MM.1S (cell line): ENCODE measurements around the gene JCAD.

Source experiments
- DNase-seq: peaks from one replicate; pipeline ENCODE4 v3.0.0-alpha.2; 2015
- H2AFZ ChIP-seq: fragments of 300-600 bp; sonication (generic); 2 replicates; pipeline ENCODE4 v1.6.0; 2016; ENCODE audit warnings: antibody characterized with exemption, low read length
- H3F3A ChIP-seq: fragments of 300-600 bp; sonication (generic); 2 replicates; pipeline ENCODE4 v1.6.1; 2016; ENCODE audit warnings: mild to moderate bottlenecking, antibody characterized with exemption, low read length, moderate library complexity, mixed read lengths; ENCODE audit not compliant: insufficient read depth
- H3K27ac ChIP-seq: fragments of 300-600 bp; sonication (generic); 2 replicates; pipeline ENCODE4 v1.5.1; 2016; ENCODE audit warnings: mild to moderate bottlenecking, low read length
- H3K27me3 ChIP-seq: fragments of 300-600 bp; sonication (generic); replicated peaks from 2 replicates; pipeline ENCODE4 v1.6.0; 2016; ENCODE audit warnings: low read length; ENCODE audit not compliant: insufficient read depth
- H3K36me3 ChIP-seq: fragments of 300-600 bp; sonication (generic); replicated peaks from 2 replicates; pipeline ENCODE4 v1.6.1; 2016; ENCODE audit warnings: mild to moderate bottlenecking, low read length, mixed read lengths; ENCODE audit not compliant: insufficient read depth
- H3K4me1 ChIP-seq: fragments of 300-600 bp; sonication (generic); 2 replicates; pipeline ENCODE4 v1.6.1; 2016; ENCODE audit warnings: low read length, mixed read lengths
- H3K4me2 ChIP-seq: fragments of 300-600 bp; sonication (generic); 2 replicates; pipeline ENCODE4 v1.6.0; 2016; ENCODE audit warnings: low read depth, low read length
- H3K4me3 ChIP-seq: fragments of 300-600 bp; sonication (generic); 2 replicates; pipeline ENCODE4 v1.5.1; 2016; ENCODE audit warnings: low read length, mixed read lengths
- H3K79me2 ChIP-seq: fragments of 300-600 bp; sonication (generic); 2 replicates; pipeline ENCODE4 v1.6.1; 2016; ENCODE audit warnings: mixed run types, low read length, mixed read lengths
- H3K9ac ChIP-seq: fragments of 300-600 bp; sonication (generic); 2 replicates; pipeline ENCODE4 v1.6.1; 2016; ENCODE audit warnings: low read length, mixed read lengths
- H3K9me2 ChIP-seq: fragments of 300-600 bp; sonication (generic); replicated peaks from 2 replicates; pipeline ENCODE4 v1.6.1; 2016; ENCODE audit warnings: mild to moderate bottlenecking, low read length, mixed read lengths; ENCODE audit not compliant: insufficient read depth
- H3K9me3 ChIP-seq: fragments of 300-600 bp; sonication (generic); replicated peaks from 2 replicates; pipeline ENCODE4 v1.6.1; 2016; ENCODE audit warnings: mild to moderate bottlenecking, low read length, mixed read lengths; ENCODE audit not compliant: insufficient read depth
- H4K20me1 ChIP-seq: fragments of 300-600 bp; sonication (generic); 2 replicates; pipeline ENCODE4 v1.6.1; 2016; ENCODE audit warnings: mild to moderate bottlenecking, low read length, moderate library complexity, mixed read lengths; ENCODE audit not compliant: insufficient read depth
- EZH2 ChIP-seq: fragments of 300-600 bp; sonication (generic); optimal IDR thresholded peaks from 2 replicates; pipeline ENCODE3; 2017; ENCODE audit warnings: low read depth, mild to moderate bottlenecking, antibody characterized with exemption, low read length, mixed read lengths
- EZH2phosphoT487 ChIP-seq: fragments of 300-600 bp; sonication (generic); IDR thresholded peaks from 2 replicates; pipeline ENCODE4 v1.6.1; 2018; ENCODE audit warnings: antibody characterized with exemption, low read length
- TF ChIP-seq, protein P1 (sequence below): fragments of 300-600 bp; sonication (generic); IDR thresholded peaks from 2 replicates; pipeline ENCODE4 v1.5.1; 2016; ENCODE audit warnings: antibody characterized with exemption, low read length, mixed read lengths

Gene JCAD

DNA sequence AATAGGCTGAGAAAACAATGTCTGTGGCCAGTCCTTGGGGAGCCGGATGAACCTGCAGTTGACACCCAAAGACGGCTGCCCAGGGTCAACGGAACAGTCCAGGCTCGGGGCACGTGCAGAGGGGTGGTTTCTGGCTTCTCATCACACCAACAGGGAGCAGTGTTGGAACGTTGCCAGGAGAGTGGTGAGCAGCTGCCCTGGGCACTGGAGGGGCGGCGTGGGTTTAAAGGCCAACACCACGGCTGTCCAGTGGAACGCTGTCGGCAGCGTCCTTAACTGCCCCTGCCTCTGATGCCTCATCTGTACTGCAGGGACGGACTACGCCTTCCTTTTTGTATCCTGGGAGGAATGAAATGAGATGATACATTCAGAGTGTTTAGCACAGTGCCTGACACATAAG lies 19.8 kb downstream of the JCAD start:
- Histone ChIP-seq H3F3A (no peaks in the 10 kb centered on the region), H3K4me3 (no peak overlapping the region), H3K27me3 (no peaks in the 10 kb centered on the region), H3K4me1 (no peaks in the 10 kb centered on the region), H3K9me2 (no peaks in the 10 kb centered on the region), H2AFZ (no peak overlapping the region), H3K4me2 (no peak overlapping the region), H3K9me3 (no peaks in the 10 kb centered on the region), H3K9ac (no peak overlapping the region), H3K36me3 (no peaks in the 10 kb centered on the region), H4K20me1 (no peaks in the 10 kb centered on the region), H3K79me2 (no peaks in the 10 kb centered on the region), H3K27ac (no peak overlapping the region)
- TF ChIP-seq EZH2phosphoT487 (no peak), EZH2 (no peak)
- TF ChIP-seq, protein P1, sequence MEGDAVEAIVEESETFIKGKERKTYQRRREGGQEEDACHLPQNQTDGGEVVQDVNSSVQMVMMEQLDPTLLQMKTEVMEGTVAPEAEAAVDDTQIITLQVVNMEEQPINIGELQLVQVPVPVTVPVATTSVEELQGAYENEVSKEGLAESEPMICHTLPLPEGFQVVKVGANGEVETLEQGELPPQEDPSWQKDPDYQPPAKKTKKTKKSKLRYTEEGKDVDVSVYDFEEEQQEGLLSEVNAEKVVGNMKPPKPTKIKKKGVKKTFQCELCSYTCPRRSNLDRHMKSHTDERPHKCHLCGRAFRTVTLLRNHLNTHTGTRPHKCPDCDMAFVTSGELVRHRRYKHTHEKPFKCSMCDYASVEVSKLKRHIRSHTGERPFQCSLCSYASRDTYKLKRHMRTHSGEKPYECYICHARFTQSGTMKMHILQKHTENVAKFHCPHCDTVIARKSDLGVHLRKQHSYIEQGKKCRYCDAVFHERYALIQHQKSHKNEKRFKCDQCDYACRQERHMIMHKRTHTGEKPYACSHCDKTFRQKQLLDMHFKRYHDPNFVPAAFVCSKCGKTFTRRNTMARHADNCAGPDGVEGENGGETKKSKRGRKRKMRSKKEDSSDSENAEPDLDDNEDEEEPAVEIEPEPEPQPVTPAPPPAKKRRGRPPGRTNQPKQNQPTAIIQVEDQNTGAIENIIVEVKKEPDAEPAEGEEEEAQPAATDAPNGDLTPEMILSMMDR = no peak
- DNase-seq = no peak

DNA sequence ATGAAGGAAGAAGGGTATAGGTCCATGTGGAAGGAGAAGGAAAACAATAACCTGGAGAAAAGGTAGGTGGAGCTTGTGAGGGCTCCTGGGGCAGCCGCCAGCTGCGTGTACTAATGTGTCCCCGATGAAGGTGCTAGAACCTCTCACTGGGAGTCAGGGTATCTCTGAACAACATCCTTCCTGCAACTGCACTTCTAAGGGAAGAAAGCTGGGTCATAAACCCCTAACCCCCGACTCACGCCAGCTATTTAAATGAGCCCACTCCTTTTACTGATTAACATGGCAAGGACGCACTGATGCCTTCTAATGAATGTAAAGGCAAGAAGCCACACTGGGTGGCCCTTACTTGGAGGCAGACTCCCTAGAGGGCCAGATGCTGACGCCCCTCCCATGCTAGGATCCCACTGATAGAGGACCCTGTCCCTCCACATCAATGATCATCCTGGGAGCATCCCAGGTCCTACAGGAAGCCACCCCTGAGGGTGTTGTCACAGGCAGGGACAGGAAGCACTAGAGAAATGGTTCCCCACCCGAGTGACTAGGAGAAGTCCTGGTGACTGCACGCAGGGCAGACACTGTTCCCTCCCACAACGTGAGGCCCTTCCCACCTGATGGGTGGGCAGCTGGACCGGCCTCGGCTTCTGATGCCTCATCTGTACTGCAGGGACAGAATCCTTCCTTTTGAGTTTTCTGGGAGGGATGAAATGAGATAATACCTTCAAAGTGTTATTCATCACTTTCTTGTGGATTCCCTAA lies 20.4 kb downstream of the JCAD start:
- H3K9me3 ChIP-seq = no peaks in the 10 kb centered on the region
- no peak for TF ChIP-seq EZH2
- no peak for TF ChIP-seq EZH2phosphoT487
- TF ChIP-seq, protein P1 = no peak
- no peaks in the 10 kb centered on the region for H3K4me1 ChIP-seq
- no peak overlapping the region for H3K4me2 ChIP-seq
- no peaks in the 10 kb centered on the region for H3K79me2 ChIP-seq
- H3K27ac ChIP-seq = no peak overlapping the region
- no peak for DNase-seq
- H3K27me3 ChIP-seq = no peaks in the 10 kb centered on the region
- no peaks in the 10 kb centered on the region for H3K9me2 ChIP-seq
- H4K20me1 ChIP-seq = no peaks in the 10 kb centered on the region
- H3K4me3 ChIP-seq = no peak overlapping the region
- H3K36me3 ChIP-seq = no peaks in the 10 kb centered on the region
- H3F3A ChIP-seq = no peaks in the 10 kb centered on the region
- no peak overlapping the region for H2AFZ ChIP-seq
- H3K9ac ChIP-seq = no peak overlapping the region

DNA sequence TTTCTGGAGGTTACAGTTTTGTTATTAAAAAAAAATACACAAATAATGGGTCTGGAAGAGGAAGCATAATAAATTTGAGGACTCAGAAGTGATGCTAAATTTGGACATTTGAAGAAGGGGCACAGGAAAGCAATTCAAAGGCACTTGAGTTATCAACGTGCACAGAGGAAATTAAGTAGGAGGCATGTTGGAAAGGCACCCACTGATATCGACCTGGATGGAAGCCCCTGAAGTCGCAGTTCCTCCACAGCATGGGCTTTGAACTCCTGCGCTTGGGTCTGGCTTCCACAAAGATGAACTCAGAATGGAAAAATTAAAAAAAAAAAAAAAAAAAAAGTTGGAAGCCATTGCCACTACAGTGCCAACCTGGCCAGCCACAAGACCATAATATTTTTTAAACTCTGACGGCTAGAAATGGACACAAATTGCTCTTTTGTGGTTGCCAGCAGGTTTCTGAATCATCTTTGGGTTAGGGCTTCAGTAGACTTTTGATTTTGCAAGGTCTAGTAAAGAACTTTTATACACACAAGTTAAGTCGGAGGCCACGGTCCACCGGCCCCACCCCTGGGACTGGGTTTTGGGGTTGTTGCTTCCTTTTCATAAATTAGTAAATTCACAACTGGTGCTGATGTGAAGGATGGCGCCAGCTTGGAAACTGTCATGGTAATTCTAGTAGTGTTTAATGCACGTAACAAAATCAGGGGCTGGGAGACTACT lies 21.6 kb downstream of the JCAD start:
- no peak overlapping the region for H3K4me2 ChIP-seq
- H4K20me1 ChIP-seq = no peaks in the 10 kb centered on the region
- H3K4me1 ChIP-seq = no peaks in the 10 kb centered on the region
- H3F3A ChIP-seq = no peaks in the 10 kb centered on the region
- H3K27ac ChIP-seq = no peak overlapping the region
- H3K9ac ChIP-seq = no peak overlapping the region
- no peaks in the 10 kb centered on the region for H3K79me2 ChIP-seq
- H2AFZ ChIP-seq = no peak overlapping the region
- no peak for DNase-seq
- no peaks in the 10 kb centered on the region for H3K27me3 ChIP-seq
- TF ChIP-seq, protein P1 = no peak
- no peak for TF ChIP-seq EZH2
- no peak for TF ChIP-seq EZH2phosphoT487
- no peaks in the 10 kb centered on the region for H3K36me3 ChIP-seq
- no peak overlapping the region for H3K4me3 ChIP-seq
- no peaks in the 10 kb centered on the region for H3K9me2 ChIP-seq
- no peaks in the 10 kb centered on the region for H3K9me3 ChIP-seq
